Gastroesophageal sphincter (tissue), 4 donors: ENCODE results near the gene RAN. TPM values are rescaled to one million over a fixed set of nuclear protein-coding genes. Genes with fewer than 3 reads are reported as not detected.

Experiments used
- ATAC-seq: fragments of 150-250 bp; one replicate; pipeline ENCODE4 v1.9.1; 2016; ENCODE audit warnings: mild to moderate bottlenecking, moderate library complexity
- H3K27ac ChIP-seq, 4 donors: fragments of 200-600 bp; sonication (generic) in 3 of 4; 1 replicate in 3 of 4; 2 replicates in 1 of 4; pipeline ENCODE4 v1.5.1; 2016 to 2019
- H3K27me3 ChIP-seq: fragments of 200-600 bp; sonication (generic); one replicate; pipeline ENCODE4 v1.5.1; 2019
- H3K36me3 ChIP-seq, 2 donors: fragments of 200-600 bp; sonication (generic); one replicate each; pipeline ENCODE4 v1.5.1; 2019; ENCODE audit warnings: control low read depth in 1 of 2
- H3K4me1 ChIP-seq, 3 donors: fragments of 200-600 bp; sonication (generic); 1 replicate in 2 of 3; 2 replicates in 1 of 3; pipeline ENCODE4 v1.5.1; 2016 to 2019; ENCODE audit warnings: control low read depth in 2 of 3
- H3K4me3 ChIP-seq, 2 donors: fragments of 200-600 bp; sonication (generic); one replicate each; pipeline ENCODE4 v1.5.1; 2019; ENCODE audit warnings: mild to moderate bottlenecking in 1 of 2, moderate library complexity in 1 of 2
- H3K9me3 ChIP-seq, 3 donors: fragments of 200-600 bp; sonication (generic); one replicate each; pipeline ENCODE4 v1.5.1; 2017 to 2019; ENCODE audit warnings: control low read depth in 2 of 3
- CTCF ChIP-seq, 4 experiments: fragments of 200-600 bp in 2 of 4; fragments of 450-650 bp in 2 of 4; sonication (generic) in 1 of 4; IDR thresholded peaks; one replicate each; pipeline ENCODE4 v1.5.1; 2017 to 2019; ENCODE audit warnings: antibody characterized with exemption in 4 of 4, mild to moderate bottlenecking in 2 of 4, moderate library complexity in 2 of 4
- EP300 ChIP-seq: sonication (generic); formaldehyde crosslinking; IDR thresholded peaks from one replicate; pipeline ENCODE4 v1.6.1; 2017; ENCODE audit warnings: antibody characterized with exemption, mild to moderate bottlenecking
- POLR2A ChIP-seq, 2 donors: fragments of 450-650 bp; IDR thresholded peaks; one replicate each; pipeline ENCODE4 v1.6.1; 2017; ENCODE audit warnings: antibody characterized with exemption in 2 of 2, mild to moderate bottlenecking in 2 of 2, moderate library complexity in 1 of 2
- POLR2AphosphoS5 ChIP-seq: sonication (generic); formaldehyde crosslinking; IDR thresholded peaks from one replicate; pipeline ENCODE4 v1.6.1; 2017; ENCODE audit warnings: antibody characterized with exemption
- WGBS, 2 donors: methylation state at CpG; one replicate each; pipeline ENCODE4 v1.1.5; 2018; ENCODE audit warnings: low coverage in 1 of 2; 5-methylcytosine and 5-hydroxymethylcytosine counted together
- small RNA-seq, 4 donors: library from RNA; depleted of rRNA; stranded (forward); fragments of <200 nt; gene quantifications; one replicate each; pipeline ENCODE3, GENCODE V24; 2016
- total RNA-seq, 4 donors: library from RNA; depleted of rRNA; stranded (reverse); fragments of >200 nt; gene quantifications; one replicate each; pipeline ENCODE4 v1.1.0, GENCODE V29; 2016

RAN gene
- total RNA-seq, 4 donors from 2014 or later = 139 to 199 (median 167) TPM

GRCh38 chr12:130925666-130926015 is 53.8 kb downstream of the RAN start:
- peaks cover 24% of the 10 kb centered on the region for H3K27me3 ChIP-seq
- H3K27ac ChIP-seq = peak overlapping the region in 2 of 4 donors; percentile 30 to 49
- H3K9me3 ChIP-seq = peaks cover 0 to 12% (median 0%) of the 10 kb centered on the region in 3 donors
- H3K4me3 ChIP-seq = no peak overlapping the region
- H3K4me1 ChIP-seq = peaks cover 0 to 23% (median 5%) of the 10 kb centered on the region in 3 donors
- 36 to 43% methylated on average over 7 of the region's 7 CpGs for WGBS, 2 donors
- TF ChIP-seq POLR2AphosphoS5 (no peak), EP300 (no peak), POLR2A (IDR thresholded peaks at IDR 0.05) (no peak), CTCF (IDR thresholded peaks at IDR 0.05) (no peak)
- ATAC-seq = no peak
- H3K36me3 ChIP-seq = no peaks in the 10 kb centered on the region

Small RNAs within 50 kb of the gene (small RNA-seq; reads per million reads assigned to genes)
- 0 reads per million in 4 donors for gene RF00019
- 0 reads per million in 4 donors for gene RNU6-1077P

Other genes with a start within 250 kb of the RAN start
- 1 to 10 TPM in 1 of 4 donors, under 1 TPM in 3; 0.42 to 1.1 (median 0.60) TPM for gene RIMBP2, start 155.8 kb upstream of the RAN start, total RNA-seq
- gene STX2, start 32.8 kb upstream of the RAN start, total RNA-seq = 10 to 100 TPM; 41.6 to 77.5 (median 54.3) TPM
- 10 to 100 TPM; 19.1 to 43.4 (median 31.3) TPM for gene ADGRD1, start 81.8 kb downstream of the RAN start, total RNA-seq